SK-N-MC (cell line): Measurements from ENCODE around the gene DNAJC5.

Source experiments
- EZH2 ChIP-seq: fragments of 200-600 bp; sonication (generic); IDR thresholded peaks from one replicate; pipeline ENCODE4 v1.6.1; 2017; ENCODE audit warnings: antibody characterized with exemption
- FOXP2 ChIP-seq: optimal IDR thresholded peaks from 2 replicates; pipeline ENCODE3; 2011; ENCODE audit warnings: mild to moderate bottlenecking, moderate library complexity; ENCODE audit not compliant: insufficient read depth; ENCODE audit errors: extremely low read length, control extremely low read depth
- POLR2AphosphoS5 ChIP-seq: IDR thresholded peaks from 2 replicates; pipeline ENCODE4 v1.6.1; 2012; ENCODE audit warnings: mild to moderate bottlenecking, low read depth, low read length, borderline replicate concordance

DNA sequence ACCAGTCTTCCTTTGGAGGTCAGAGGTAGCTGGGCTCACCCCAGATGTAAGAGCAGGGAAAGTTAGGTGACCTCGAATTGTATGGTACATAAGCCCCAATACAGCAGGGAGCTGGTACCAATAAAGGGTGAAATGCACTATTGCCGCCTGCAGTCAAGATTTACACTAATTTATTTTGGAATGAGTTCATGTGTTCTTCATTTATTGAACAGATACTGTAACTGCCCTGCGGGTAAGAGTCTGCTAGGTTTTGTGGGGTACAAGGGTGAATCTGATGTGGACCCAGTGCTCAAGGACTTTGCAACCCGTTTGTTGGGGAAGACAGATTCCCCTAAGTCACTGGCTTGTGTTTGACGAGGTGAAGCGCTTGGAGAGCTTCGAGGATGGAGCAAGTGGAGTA, 2.5 kb upstream of the DNAJC5 start:
- TF ChIP-seq EZH2 (no peak), POLR2AphosphoS5 (no peak), FOXP2 (no peak)
